T-helper 1 cell treated with Interleukin-12 subunit alpha and Interleukin-12 subunit beta and Interleukin-4 antibody, amounts not matched to agents 30 ng/mL and 1 ng/mL, for 36 hours (primary cell): ENCODE results near the gene WDR72. TPM values are rescaled to one million over a fixed set of nuclear protein-coding genes. Genes with fewer than 3 reads are reported as not detected.
"Not testable (repeated sequence)": the region's sequence is repeated elsewhere in the genome, so short reads cannot be mapped to it uniquely, and the experiment has no call there.

Experiments used
- intact Hi-C: fragments of 100-400 bp; cut with micrococcal nuclease; formaldehyde crosslinking; loops from one replicate; pipeline ENCODE4 v1.15.1; 2024
- total RNA-seq: library from RNA; stranded (reverse); gene quantifications from 2 replicates; pipeline ENCODE4 v1.2.3, GENCODE V29; 2022

WDR72 gene
- total RNA-seq = not detected in 2 replicates

GRCh38 chr15:53759411-53759931 is at the start of gene WDR72:
Gene WDR72 (minus strand): TSS chr15:53759663. CDS start chr15:53733149, 26,514 bp downstream.
- intact Hi-C loops = no loop called here

GRCh38 chr15:53808058-53808706 is 48.7 kb upstream of the WDR72 start:
- intact Hi-C loops = loop anchor here (10.0 kb wide), 1 partner anchor 1627 kb away; no protein-coding TSS in a partner anchor

- intact Hi-C loops = loop anchor here (10.0 kb wide), 1 partner anchor 1627 kb away; no protein-coding TSS in a partner anchor
Observed at GRCh38 chr15:53807501-53807900, 48.0 kb upstream of the WDR72 start.

- intact Hi-C loops = loop anchor here (10.0 kb wide), 1 partner anchor 1632 kb away; no protein-coding TSS in a partner anchor
Observed at GRCh38 chr15:53802672-53803071, 43.2 kb upstream of the WDR72 start.

GRCh38 chr15:53791581-53791980 is 32.1 kb upstream of the WDR72 start:
- intact Hi-C loops = no loop called here

- intact Hi-C loops = no loop called here
Observed at GRCh38 chr15:53789654-53790375, 30.4 kb upstream of the WDR72 start.

- intact Hi-C loops = no loop called here
Observed at GRCh38 chr15:53786401-53786800, 26.9 kb upstream of the WDR72 start.

- intact Hi-C loops = not testable (repeated sequence)
Observed at GRCh38 chr15:53785241-53785640, 25.8 kb upstream of the WDR72 start.

GRCh38 chr15:53762916-53763315 is 3.5 kb upstream of the WDR72 start:
- intact Hi-C loops = no loop called here

GRCh38 chr15:53758412-53758811 is 1.1 kb downstream of the WDR72 start:
- intact Hi-C loops = no loop called here

GRCh38 chr15:53757906-53758305 is 1.6 kb downstream of the WDR72 start:
- intact Hi-C loops = no loop called here

GRCh38 chr15:53753813-53754212 is 5.7 kb downstream of the WDR72 start:
- intact Hi-C loops = no loop called here

GRCh38 chr15:53752406-53752805 is 7.1 kb downstream of the WDR72 start:
- intact Hi-C loops = no loop called here

- intact Hi-C loops = no loop called here
Observed at GRCh38 chr15:53747501-53748068, 11.9 kb downstream of the WDR72 start.

- intact Hi-C loops = no loop called here
Observed at GRCh38 chr15:53746101-53746500, 13.4 kb downstream of the WDR72 start.

- intact Hi-C loops = no loop called here
Observed at GRCh38 chr15:53739651-53740050, 19.8 kb downstream of the WDR72 start.

- intact Hi-C loops = no loop called here
Observed at GRCh38 chr15:53739187-53739586, 20.3 kb downstream of the WDR72 start.

GRCh38 chr15:53721334-53722087 is 38.0 kb downstream of the WDR72 start:
- intact Hi-C loops = no loop called here

GRCh38 chr15:53716909-53717876 is 42.3 kb downstream of the WDR72 start:
- intact Hi-C loops = no loop called here

- intact Hi-C loops = no loop called here
Observed at GRCh38 chr15:53713218-53713617, 46.2 kb downstream of the WDR72 start.
